HEK293 (cell line): ENCODE data around the gene KIRREL3.

Experiments used
- CTCF ChIA-PET: fragments of 350-600 bp; formaldehyde crosslinking; extraction: SDS; loops from one replicate; lab custom pipeline; 2021; ENCODE audit warnings: antibody characterized with exemption; lab: Yijun Ruan, JAX
- POLR2A ChIA-PET: fragments of 300-600 bp; formaldehyde crosslinking; extraction: SDS; loops from one replicate; lab custom pipeline; 2020; ENCODE audit warnings: antibody characterized with exemption, inconsistent platforms; lab: Yijun Ruan, JAX
- H3K27ac ChIP-seq: fragments of 200-500 bp; sonication (Bioruptor generic); 2 replicates; pipeline ENCODE4 v1.5.1; 2014; ENCODE audit warnings: low read depth, low read length, control low read depth, inconsistent platforms; ENCODE audit errors: extremely low read depth
- H3K36me3 ChIP-seq, 2 experiments: fragments of 200-500 bp in 1 of 2; sonication (Bioruptor generic) in 1 of 2; 1 replicate in 1 of 2; 2 replicates in 1 of 2; pipeline ENCODE4 v1.5.1; 2014 to 2017; ENCODE audit warnings: inconsistent platforms in 2 of 2, low read length in 2 of 2; ENCODE audit not compliant: control insufficient read depth in 2 of 2, insufficient read depth in 1 of 2
- H3K4me1 ChIP-seq: fragments of 200-500 bp; sonication (Bioruptor generic); 2 replicates; pipeline ENCODE4 v1.5.1; 2014; ENCODE audit warnings: mild to moderate bottlenecking, low read length, inconsistent platforms; ENCODE audit not compliant: control insufficient read depth, insufficient read depth
- H3K4me3 ChIP-seq: 2 replicates; pipeline ENCODE4 v1.5.1; 2011; ENCODE audit warnings: low read depth, mild to moderate bottlenecking, control low read depth, low read length, moderate library complexity
- H3K9me3 ChIP-seq: fragments of 200-500 bp; sonication (Bioruptor generic); 2 replicates; pipeline ENCODE4 v1.5.1; 2014; ENCODE audit warnings: low read depth, low read length, inconsistent platforms; ENCODE audit not compliant: control insufficient read depth, insufficient read depth
- KLF16 ChIP-seq: fragments of 450-650 bp; formaldehyde crosslinking; IDR thresholded peaks from 2 replicates; pipeline ENCODE4 v1.5.1; 2017; ENCODE audit warnings: missing biosample characterization, missing genetic modification characterization
- OVOL3 ChIP-seq: fragments of 450-650 bp; formaldehyde crosslinking; IDR thresholded peaks from 2 replicates; pipeline ENCODE4 v1.5.1; 2016; ENCODE audit warnings: missing biosample characterization, missing genetic modification characterization
- RBAK ChIP-seq: fragments of 450-650 bp; formaldehyde crosslinking; IDR thresholded peaks from 2 replicates; pipeline ENCODE4 v1.5.1; 2016; ENCODE audit warnings: missing biosample characterization, missing genetic modification characterization
- ZBTB17 ChIP-seq: fragments of 450-650 bp; formaldehyde crosslinking; IDR thresholded peaks from 2 replicates; pipeline ENCODE4 v1.5.1; 2016; ENCODE audit warnings: missing biosample characterization, missing genetic modification characterization
- ZIC2 ChIP-seq: fragments of 450-650 bp; formaldehyde crosslinking; IDR thresholded peaks from 2 replicates; pipeline ENCODE4 v1.5.1; 2016; ENCODE audit warnings: missing biosample characterization, missing genetic modification characterization
- ZNF10 ChIP-seq: fragments of 450-650 bp; formaldehyde crosslinking; IDR thresholded peaks from 2 replicates; pipeline ENCODE4 v1.5.1; 2017; ENCODE audit warnings: missing biosample characterization, missing genetic modification characterization
- ZNF132 ChIP-seq: fragments of 450-650 bp; formaldehyde crosslinking; IDR thresholded peaks from 2 replicates; pipeline ENCODE4 v1.5.1; 2017; ENCODE audit warnings: missing biosample characterization, missing genetic modification characterization, borderline replicate concordance
- ZNF202 ChIP-seq: fragments of 450-650 bp; formaldehyde crosslinking; IDR thresholded peaks from 2 replicates; pipeline ENCODE4 v1.5.1; 2016; ENCODE audit warnings: missing biosample characterization, missing genetic modification characterization, borderline replicate concordance
- ZNF350 ChIP-seq: fragments of 450-650 bp; formaldehyde crosslinking; IDR thresholded peaks from 2 replicates; pipeline ENCODE4 v1.5.0; 2017; ENCODE audit warnings: missing biosample characterization, mild to moderate bottlenecking, missing genetic modification characterization
- ZNF555 ChIP-seq: fragments of 450-650 bp; formaldehyde crosslinking; conservative IDR thresholded peaks from 2 replicates; pipeline ENCODE4 v1.5.1; 2017; ENCODE audit warnings: missing biosample characterization, mild to moderate bottlenecking, missing genetic modification characterization, inconsistent platforms
- ZNF843 ChIP-seq: fragments of 450-650 bp; formaldehyde crosslinking; IDR thresholded peaks from 2 replicates; pipeline ENCODE4 v1.5.1; 2016; ENCODE audit warnings: missing biosample characterization, missing genetic modification characterization
- ZSCAN30 ChIP-seq: fragments of 450-650 bp; IDR thresholded peaks from 2 replicates; pipeline ENCODE4 v1.5.1; 2018; ENCODE audit warnings: missing biosample characterization, mild to moderate bottlenecking, missing genetic modification characterization, moderate library complexity
- TF ChIP-seq, protein P1 (sequence below): fragments of 450-650 bp; formaldehyde crosslinking; IDR thresholded peaks from 2 replicates; pipeline ENCODE4 v1.5.1; 2016; ENCODE audit warnings: missing biosample characterization, missing genetic modification characterization
- TF ChIP-seq, protein P2 (sequence below): fragments of 450-650 bp; formaldehyde crosslinking; IDR thresholded peaks from 2 replicates; pipeline ENCODE4 v1.5.1; 2016; ENCODE audit warnings: missing biosample characterization, missing genetic modification characterization
- TF ChIP-seq, protein P3 (sequence below): IDR thresholded peaks from 2 replicates; pipeline ENCODE4 v1.6.1; 2011; ENCODE audit warnings: mild to moderate bottlenecking, low read depth, low read length, borderline replicate concordance

Gene KIRREL3

DNA sequence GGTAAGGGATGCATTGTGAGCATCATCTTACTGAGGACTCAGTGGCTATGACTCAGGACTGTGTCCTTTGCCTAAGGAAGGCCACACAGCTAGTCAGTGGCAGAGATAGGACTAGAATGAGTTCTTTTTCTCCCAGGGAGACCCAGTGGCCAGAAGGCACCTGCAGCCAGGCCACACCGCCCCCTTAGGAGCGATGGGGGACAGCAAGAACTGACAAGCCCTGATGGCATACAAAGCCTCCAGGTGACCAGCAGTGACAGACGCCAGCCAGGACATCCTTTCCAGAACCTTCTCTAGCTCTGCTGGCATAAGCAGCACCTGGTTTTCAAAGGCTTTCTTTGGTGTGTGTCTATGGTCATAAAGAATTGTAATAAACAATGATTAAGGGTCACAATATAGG is 405.0 kb downstream of the KIRREL3 start (continued):
- no peak for TF ChIP-seq ZNF132 (tag by site-specific recombination)
- no peak for TF ChIP-seq ZNF843
- TF ChIP-seq, protein P1, sequence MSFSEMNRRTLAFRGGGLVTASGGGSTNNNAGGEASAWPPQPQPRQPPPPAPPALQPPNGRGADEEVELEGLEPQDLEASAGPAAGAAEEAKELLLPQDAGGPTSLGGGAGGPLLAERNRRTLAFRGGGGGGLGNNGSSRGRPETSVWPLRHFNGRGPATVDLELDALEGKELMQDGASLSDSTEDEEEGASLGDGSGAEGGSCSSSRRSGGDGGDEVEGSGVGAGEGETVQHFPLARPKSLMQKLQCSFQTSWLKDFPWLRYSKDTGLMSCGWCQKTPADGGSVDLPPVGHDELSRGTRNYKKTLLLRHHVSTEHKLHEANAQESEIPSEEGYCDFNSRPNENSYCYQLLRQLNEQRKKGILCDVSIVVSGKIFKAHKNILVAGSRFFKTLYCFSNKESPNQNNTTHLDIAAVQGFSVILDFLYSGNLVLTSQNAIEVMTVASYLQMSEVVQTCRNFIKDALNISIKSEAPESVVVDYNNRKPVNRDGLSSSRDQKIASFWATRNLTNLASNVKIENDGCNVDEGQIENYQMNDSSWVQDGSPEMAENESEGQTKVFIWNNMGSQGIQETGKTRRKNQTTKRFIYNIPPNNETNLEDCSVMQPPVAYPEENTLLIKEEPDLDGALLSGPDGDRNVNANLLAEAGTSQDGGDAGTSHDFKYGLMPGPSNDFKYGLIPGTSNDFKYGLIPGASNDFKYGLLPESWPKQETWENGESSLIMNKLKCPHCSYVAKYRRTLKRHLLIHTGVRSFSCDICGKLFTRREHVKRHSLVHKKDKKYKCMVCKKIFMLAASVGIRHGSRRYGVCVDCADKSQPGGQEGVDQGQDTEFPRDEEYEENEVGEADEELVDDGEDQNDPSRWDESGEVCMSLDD (tag by site-specific recombination), result no peak
- no peak for TF ChIP-seq ZSCAN30 (tag by site-specific recombination)

DNA sequence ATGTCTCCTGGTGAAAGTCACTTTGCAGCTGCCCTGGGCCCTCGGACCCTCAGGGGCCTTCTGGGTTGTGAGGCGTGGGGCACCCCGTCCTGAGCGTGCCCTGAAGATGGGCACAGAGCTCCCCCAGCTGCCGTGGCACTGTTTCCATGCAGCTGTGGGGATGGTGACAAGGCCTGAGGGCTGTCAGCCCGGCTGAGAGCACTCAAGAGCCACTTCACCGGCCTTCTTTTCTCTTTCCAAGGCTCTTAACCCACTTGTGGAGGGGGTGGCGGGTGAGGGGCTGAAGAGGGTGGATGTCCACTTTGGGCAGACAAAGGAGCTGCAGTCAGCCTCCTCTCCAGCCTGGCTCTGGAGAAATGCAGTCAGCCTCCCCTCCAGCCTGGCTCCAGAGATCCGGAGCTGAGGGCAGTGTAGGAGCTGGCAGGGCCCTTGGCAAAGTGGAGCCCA is 405.6 kb downstream of the KIRREL3 start:
- Histone ChIP-seq H3K4me3 (no peak overlapping the region), H3K36me3 (no peaks in the 10 kb centered on the region), H3K9me3 (no peaks in the 10 kb centered on the region), H3K4me1 (no peaks in the 10 kb centered on the region), H3K27ac (no peak overlapping the region)
- TF ChIP-seq, protein P2, sequence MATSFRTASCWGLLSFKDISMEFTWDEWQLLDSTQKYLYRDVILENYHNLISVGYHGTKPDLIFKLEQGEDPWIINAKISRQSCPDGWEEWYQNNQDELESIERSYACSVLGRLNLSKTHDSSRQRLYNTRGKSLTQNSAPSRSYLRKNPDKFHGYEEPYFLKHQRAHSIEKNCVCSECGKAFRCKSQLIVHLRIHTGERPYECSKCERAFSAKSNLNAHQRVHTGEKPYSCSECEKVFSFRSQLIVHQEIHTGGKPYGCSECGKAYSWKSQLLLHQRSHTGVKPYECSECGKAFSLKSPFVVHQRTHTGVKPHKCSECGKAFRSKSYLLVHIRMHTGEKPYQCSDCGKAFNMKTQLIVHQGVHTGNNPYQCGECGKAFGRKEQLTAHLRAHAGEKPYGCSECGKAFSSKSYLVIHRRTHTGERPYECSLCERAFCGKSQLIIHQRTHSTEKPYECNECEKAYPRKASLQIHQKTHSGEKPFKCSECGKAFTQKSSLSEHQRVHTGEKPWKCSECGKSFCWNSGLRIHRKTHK (tag by site-specific recombination), result no peak
- TF ChIP-seq ZNF350 (no peak), ZNF202 (tag by site-specific recombination) (no peak), OVOL3 (no peak), ZNF555 (no peak)
- ChIA-PET POLR2A (no interaction called here), CTCF (interaction anchor here (1.1 kb wide), 1 partner anchor 9 kb away, joined by 4 read pairs; no protein-coding TSS in a partner anchor)

DNA sequence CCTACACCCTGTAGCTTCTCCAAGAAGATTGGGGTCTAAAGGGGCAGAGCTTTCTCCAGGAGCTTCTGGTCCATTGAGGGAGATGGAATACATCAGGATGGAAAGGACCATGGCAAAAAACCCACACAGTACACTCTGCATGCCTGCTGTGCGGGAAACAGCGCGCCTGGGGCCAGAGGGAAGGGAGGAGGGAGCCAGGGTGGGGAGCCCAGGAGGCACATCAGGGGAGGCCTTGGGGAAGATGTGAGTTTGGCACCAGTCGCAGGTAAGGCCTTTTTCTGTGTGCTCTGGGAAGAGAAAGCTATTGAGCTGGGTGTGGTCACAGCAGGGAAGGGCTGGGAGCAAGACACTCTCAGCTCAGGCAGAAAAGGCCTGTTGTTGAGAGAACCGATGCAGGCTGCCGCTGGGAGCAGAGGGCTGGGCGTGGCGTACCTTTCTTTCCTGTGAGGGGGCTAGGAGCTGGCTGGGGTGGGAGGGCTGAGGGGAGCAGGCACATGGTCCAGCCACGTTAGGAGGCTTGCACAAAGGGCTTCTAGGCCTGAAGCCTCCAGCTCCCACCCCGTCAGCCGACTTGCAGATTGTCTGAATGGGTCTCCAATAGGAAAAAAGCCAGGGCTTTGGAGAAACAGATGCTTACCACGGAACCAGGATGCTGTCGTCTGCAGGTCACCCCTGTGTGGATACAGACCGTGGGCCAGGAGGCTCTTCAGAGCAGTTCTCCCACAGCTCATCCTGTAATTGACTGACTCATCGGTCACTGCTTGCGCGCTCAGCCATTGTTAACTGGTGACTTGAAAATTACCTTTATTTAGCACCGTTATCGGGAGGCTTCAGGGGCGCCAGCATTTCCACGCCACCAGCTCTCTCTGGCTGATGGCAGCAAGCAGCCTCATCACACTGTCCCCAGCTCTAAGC is 407.8 kb downstream of the KIRREL3 start:
- H3K36me3 ChIP-seq, result no peaks in the 10 kb centered on the region
- no peak overlapping the region for H3K27ac ChIP-seq
- TF ChIP-seq, protein P3, sequence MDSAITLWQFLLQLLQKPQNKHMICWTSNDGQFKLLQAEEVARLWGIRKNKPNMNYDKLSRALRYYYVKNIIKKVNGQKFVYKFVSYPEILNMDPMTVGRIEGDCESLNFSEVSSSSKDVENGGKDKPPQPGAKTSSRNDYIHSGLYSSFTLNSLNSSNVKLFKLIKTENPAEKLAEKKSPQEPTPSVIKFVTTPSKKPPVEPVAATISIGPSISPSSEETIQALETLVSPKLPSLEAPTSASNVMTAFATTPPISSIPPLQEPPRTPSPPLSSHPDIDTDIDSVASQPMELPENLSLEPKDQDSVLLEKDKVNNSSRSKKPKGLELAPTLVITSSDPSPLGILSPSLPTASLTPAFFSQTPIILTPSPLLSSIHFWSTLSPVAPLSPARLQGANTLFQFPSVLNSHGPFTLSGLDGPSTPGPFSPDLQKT, result no peak
- TF ChIP-seq KLF16 (tag by site-specific recombination), result no peak
- no peak for TF ChIP-seq RBAK
- no peak for TF ChIP-seq ZNF10 (tag by site-specific recombination)
- TF ChIP-seq ZBTB17 (tag by site-specific recombination), result peak; percentile 40; the same call in 1 of the 2 replicates
- peak; percentile 66 for TF ChIP-seq ZIC2
- H3K4me1 ChIP-seq, result no peaks in the 10 kb centered on the region
- CTCF ChIA-PET, result interaction anchor here (0.9 to 1.5 kb wide), 4 partner anchors 14 to 398 kb away, joined by 3 to 5 read pairs (median 4); no protein-coding TSS in a partner anchor
- POLR2A ChIA-PET, result interaction anchor here (0.6 kb wide), 1 partner anchor 32 kb away, joined by 3 read pairs; no protein-coding TSS in a partner anchor
- no peaks in the 10 kb centered on the region for H3K9me3 ChIP-seq
- H3K4me3 ChIP-seq, result no peak overlapping the region
